Endodermal cell (in vitro differentiated cells): ENCODE measurements around the gene IL18RAP. TPM values are rescaled to one million over a fixed set of nuclear protein-coding genes. Genes with fewer than 3 reads are reported as not detected.

Experiments used
- DNase-seq: peaks from one replicate; pipeline ENCODE4 v3.0.0-alpha.2; 2017
- H3K27ac ChIP-seq: 2 replicates; pipeline ENCODE4 v1.5.1; 2013; ENCODE audit warnings: mild to moderate bottlenecking, low read depth, low read length, moderate library complexity
- H3K27me3 ChIP-seq: 2 replicates; pipeline ENCODE4 v1.6.1; 2013; ENCODE audit warnings: mild to moderate bottlenecking, low read length, moderate library complexity; ENCODE audit not compliant: insufficient read depth, control insufficient read depth, poor library complexity, severe bottlenecking
- H3K36me3 ChIP-seq: 2 replicates; pipeline ENCODE4 v1.7.0; 2013; ENCODE audit warnings: mild to moderate bottlenecking, low read length, moderate library complexity; ENCODE audit not compliant: control insufficient read depth, insufficient read depth
- H3K4me1 ChIP-seq: one replicate; pipeline ENCODE4 v1.7.0; 2013; ENCODE audit warnings: low read length; ENCODE audit not compliant: control insufficient read depth, insufficient read depth
- H3K4me3 ChIP-seq: 2 replicates; pipeline ENCODE4 v1.5.1; 2013; ENCODE audit warnings: mild to moderate bottlenecking, low read length, moderate library complexity
- H3K9ac ChIP-seq: 2 replicates; pipeline ENCODE4 v1.6.1; 2013; ENCODE audit warnings: mild to moderate bottlenecking, low read length, moderate library complexity; ENCODE audit not compliant: poor library complexity, severe bottlenecking; ENCODE audit errors: extremely low read depth
- H3K9me3 ChIP-seq: 2 replicates; pipeline ENCODE4 v1.6.1; 2013; ENCODE audit warnings: mild to moderate bottlenecking, low read length, moderate library complexity; ENCODE audit not compliant: control insufficient read depth
- H3K27ac Mint-ChIP-seq: 2 replicates; pipeline ENCODE4 v1.8.0; 2020; ENCODE audit warnings: mixed read lengths
- H3K27me3 Mint-ChIP-seq: 2 replicates; pipeline ENCODE4 v1.8.0; 2021; ENCODE audit warnings: mild to moderate bottlenecking, mixed read lengths; ENCODE audit not compliant: insufficient read depth
- H3K36me3 Mint-ChIP-seq: 2 replicates; pipeline ENCODE4 v1.8.0; 2020; ENCODE audit warnings: low read depth, mixed read lengths
- H3K4me1 Mint-ChIP-seq: 2 replicates; pipeline ENCODE4 v1.8.0; 2020; ENCODE audit warnings: mixed read lengths
- H3K4me3 Mint-ChIP-seq: 2 replicates; pipeline ENCODE4 v1.8.0; 2020; ENCODE audit warnings: mild to moderate bottlenecking, moderate library complexity, mixed read lengths
- H3K9me3 Mint-ChIP-seq: 2 replicates; pipeline ENCODE4 v1.8.0; 2020; ENCODE audit warnings: mild to moderate bottlenecking, mixed read lengths
- CTCF ChIP-seq: fragments of 200-600 bp; sonication (generic); conservative IDR thresholded peaks from 2 replicates; pipeline ENCODE4 v1.5.0; 2021; ENCODE audit warnings: antibody characterized with exemption, mild to moderate bottlenecking
- WGBS, 2 experiments: methylation state at CpG; one replicate each; pipeline versions ENCODE4 v1.1.5 to v1.1.7; 2013; ENCODE audit warnings: missing lambda C conversion rate in 2 of 2, mixed read lengths in 1 of 2; ENCODE audit not compliant: insufficient coverage in 1 of 2, insufficient read length in 1 of 2; 5-methylcytosine and 5-hydroxymethylcytosine counted together
- microRNA-seq: library from miRNA; unstranded; fragments of <30 nt; microRNA quantifications from one replicate; pipeline ENCODE4 v1.2.0, GENCODE V29; 2020; ENCODE audit warnings: borderline microRNAs expressed
- total RNA-seq, 2 donors: library from RNA; stranded (reverse); fragmentation: NEBNext Ultra II Directional in 1 of 2; extraction: Animal tissue kit (Norgen Biotek cat#: 25700) in 1 of 2; gene quantifications; 2 replicates in 1 of 2; 3 replicates in 1 of 2; pipeline ENCODE4 v1.2.1, GENCODE V29; 2021

The IL18RAP gene
- total RNA-seq, 2 donors from 2014 or later = 0.11 TPM; not detected in 1

GRCh38 chr2:102498414-102498813, 75.5 kb downstream of the IL18RAP start:
- TF ChIP-seq CTCF = no peak
- no peak overlapping the region for H3K27ac ChIP-seq
- H3K9me3 ChIP-seq = no peaks in the 10 kb centered on the region
- Mint-ChIP-seq H3K9me3 (peaks cover 3% of the 10 kb centered on the region), H3K4me1 (no peaks in the 10 kb centered on the region), H3K27ac (no peak overlapping the region), H3K27me3 (no peaks in the 10 kb centered on the region), H3K4me3 (no peak overlapping the region), H3K36me3 (no peaks in the 10 kb centered on the region)
- WGBS, 2 experiments = 80 to 90% methylated on average over 2 of the region's 2 CpGs
- no peak overlapping the region for H3K4me3 ChIP-seq
- no peak for DNase-seq
- H3K36me3 ChIP-seq = no peaks in the 10 kb centered on the region
- H3K27me3 ChIP-seq = no peaks in the 10 kb centered on the region
- no peaks in the 10 kb centered on the region for H3K4me1 ChIP-seq
- no peak overlapping the region for H3K9ac ChIP-seq

- no peaks in the 10 kb centered on the region for H3K27me3 ChIP-seq
- no peak overlapping the region for H3K9ac ChIP-seq
- H3K4me1 ChIP-seq = no peaks in the 10 kb centered on the region
- TF ChIP-seq CTCF = no peak
- Mint-ChIP-seq H3K9me3 (peaks cover 3% of the 10 kb centered on the region), H3K36me3 (no peaks in the 10 kb centered on the region), H3K27me3 (no peaks in the 10 kb centered on the region), H3K4me3 (no peak overlapping the region), H3K27ac (no peak overlapping the region), H3K4me1 (no peaks in the 10 kb centered on the region)
- 85 to 95% methylated on average over 1 of the region's 1 CpG for WGBS, 2 experiments
- no peaks in the 10 kb centered on the region for H3K9me3 ChIP-seq
- H3K27ac ChIP-seq = no peak overlapping the region
- no peak overlapping the region for H3K4me3 ChIP-seq
- no peak for DNase-seq
- no peaks in the 10 kb centered on the region for H3K36me3 ChIP-seq
Observed at GRCh38 chr2:102499558-102499957, 76.6 kb downstream of the IL18RAP start.

Small RNA genes lying within 50 kb of the gene (microRNA-seq; reads per million reads assigned to microRNA genes)
- gene MIR4772 = not detected

Other genes with a start within 250 kb of the IL18RAP start
- gene IL1RL2, start 236.1 kb upstream of the IL18RAP start, total RNA-seq = under 1 TPM; 0.38 to 0.44 TPM
- under 1 TPM; 0.75 to 0.84 TPM for gene IL1RL1, start 111.6 kb upstream of the IL18RAP start, total RNA-seq
- gene IL18R1, start 67.4 kb upstream of the IL18RAP start, total RNA-seq = 1 to 10 TPM; 2.2 to 2.4 TPM
- gene SLC9A4, start 50.1 kb downstream of the IL18RAP start, total RNA-seq = under 1 TPM in 1 of 2 donors, not detected in 1; 0.07 TPM
- not detected for gene SLC9A2, start 196.4 kb downstream of the IL18RAP start, total RNA-seq